Ovary (tissue), 3 donors: ENCODE data around the gene YEATS2.

ENCODE experiments used
- EP300 ChIP-seq: sonication (generic); formaldehyde crosslinking; IDR thresholded peaks from one replicate; pipeline ENCODE4 v1.6.1; 2017; ENCODE audit warnings: antibody characterized with exemption
- POLR2A ChIP-seq: fragments of 450-650 bp; IDR thresholded peaks from one replicate; pipeline ENCODE4 v1.6.1; 2017; ENCODE audit warnings: antibody characterized with exemption, mild to moderate bottlenecking, moderate library complexity
- TF ChIP-seq, protein P1 (sequence below), 3 donors: fragments of 450-650 bp in 2 of 3; fragments of 200-600 bp in 1 of 3; IDR thresholded peaks; one replicate each; pipeline versions ENCODE4 v1.5.1 to v1.8.0; 2016 to 2022; ENCODE audit warnings: antibody characterized with exemption in 3 of 3, mild to moderate bottlenecking in 1 of 3
- donor health status: DM: no; HTN: no; CAD: no.

DNA sequence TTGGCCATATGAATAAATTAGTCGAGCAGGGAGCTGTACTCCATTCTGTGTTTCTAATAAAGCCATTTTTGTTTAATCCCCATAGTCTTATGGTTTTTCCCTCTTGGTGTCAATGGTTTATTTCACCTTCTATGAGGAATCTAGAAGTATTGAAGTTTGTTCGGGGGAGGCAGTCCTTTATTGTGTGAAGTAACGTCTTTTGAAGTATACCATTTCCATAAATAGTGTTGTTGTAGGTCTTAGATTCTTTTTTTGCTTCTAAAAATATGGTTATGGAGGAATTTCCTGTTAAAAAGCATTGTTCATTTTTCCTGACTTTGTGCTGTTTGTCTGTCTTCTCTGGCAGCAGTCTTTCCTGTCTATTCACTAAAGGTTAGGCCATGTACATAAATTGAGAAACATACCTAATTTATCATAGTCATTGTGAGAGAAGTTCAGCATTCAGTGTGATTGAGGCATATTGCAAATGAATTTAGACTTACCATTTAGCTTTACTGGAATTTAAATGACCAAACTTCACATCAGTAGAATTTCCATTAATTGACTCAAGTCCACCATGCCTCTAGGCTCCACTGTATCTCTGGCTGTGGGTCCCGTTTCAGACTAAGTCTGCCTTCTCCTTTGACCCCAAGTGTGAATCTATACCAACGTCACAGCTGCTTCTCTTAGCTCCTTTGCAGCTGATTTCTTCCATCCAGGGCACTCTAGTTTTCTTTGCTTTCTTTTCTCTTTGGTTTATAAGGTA, 37.3 kb downstream of the YEATS2 start:
- TF ChIP-seq, protein P1, sequence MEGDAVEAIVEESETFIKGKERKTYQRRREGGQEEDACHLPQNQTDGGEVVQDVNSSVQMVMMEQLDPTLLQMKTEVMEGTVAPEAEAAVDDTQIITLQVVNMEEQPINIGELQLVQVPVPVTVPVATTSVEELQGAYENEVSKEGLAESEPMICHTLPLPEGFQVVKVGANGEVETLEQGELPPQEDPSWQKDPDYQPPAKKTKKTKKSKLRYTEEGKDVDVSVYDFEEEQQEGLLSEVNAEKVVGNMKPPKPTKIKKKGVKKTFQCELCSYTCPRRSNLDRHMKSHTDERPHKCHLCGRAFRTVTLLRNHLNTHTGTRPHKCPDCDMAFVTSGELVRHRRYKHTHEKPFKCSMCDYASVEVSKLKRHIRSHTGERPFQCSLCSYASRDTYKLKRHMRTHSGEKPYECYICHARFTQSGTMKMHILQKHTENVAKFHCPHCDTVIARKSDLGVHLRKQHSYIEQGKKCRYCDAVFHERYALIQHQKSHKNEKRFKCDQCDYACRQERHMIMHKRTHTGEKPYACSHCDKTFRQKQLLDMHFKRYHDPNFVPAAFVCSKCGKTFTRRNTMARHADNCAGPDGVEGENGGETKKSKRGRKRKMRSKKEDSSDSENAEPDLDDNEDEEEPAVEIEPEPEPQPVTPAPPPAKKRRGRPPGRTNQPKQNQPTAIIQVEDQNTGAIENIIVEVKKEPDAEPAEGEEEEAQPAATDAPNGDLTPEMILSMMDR (IDR thresholded peaks at IDR 0.05): no peak
- TF ChIP-seq POLR2A (no peak), EP300 (no peak)
